Measurements from ENCODE around the gene OR4C45. TPM values are rescaled to one million over a fixed set of nuclear protein-coding genes. Genes with fewer than 3 reads are reported as not detected.
"Not testable (repeated sequence)": the region's sequence is repeated elsewhere in the genome, so short reads cannot be mapped to it uniquely, and the experiment has no call there.

Gene OR4C45
- total RNA-seq: not detected

- CTCF ChIA-PET: no interaction called here
- H3K9me3 Mint-ChIP-seq: peaks cover 10% of the 10 kb centered on the region
- no peaks in the 10 kb centered on the region for H3K36me3 Mint-ChIP-seq
- no peak within 1 kb of the TSS for H3K4me3 Mint-ChIP-seq
- intact Hi-C loops (cut with micrococcal nuclease): no loop called here
- H3K27ac Mint-ChIP-seq: no peak within 1 kb of the TSS
- POLR2A ChIA-PET: no interaction called here
- no peaks in the 10 kb centered on the region for H3K27me3 Mint-ChIP-seq
- no peak for DNase-seq
- H3K4me1 Mint-ChIP-seq (ENCODE audit: low read depth): no peaks in the 10 kb centered on the region
Observed at GRCh38 chr11:50032574-50032973, at the start of gene OR4C45. Gene OR4C45 (plus strand): TSS chr11:50032874.

- Mint-ChIP-seq H3K4me3 (no peak overlapping the region), H3K9me3 (peaks cover 5% of the 10 kb centered on the region), H3K36me3 (no peaks in the 10 kb centered on the region), H3K27me3 (no peaks in the 10 kb centered on the region), H3K4me1 (ENCODE audit: low read depth) (no peaks in the 10 kb centered on the region), H3K27ac (no peak overlapping the region)
- DNase-seq: peak; percentile 33
- CTCF ChIA-PET: interaction anchor here (0.5 to 1.3 kb wide), 3 partner anchors 20 to 1688 kb away, joined by 3 to 4 read pairs (median 3); no protein-coding TSS in a partner anchor
- POLR2A ChIA-PET: no interaction called here
- intact Hi-C loops (cut with micrococcal nuclease): no loop called here
Observed at GRCh38 chr11:49995565-49995964, 37.1 kb upstream of the OR4C45 start.

- no peak for DNase-seq
- H3K9me3 Mint-ChIP-seq: peaks cover 18% of the 10 kb centered on the region
- POLR2A ChIA-PET: no interaction called here
Observed at GRCh38 chr11:50030193-50030592, 2.5 kb upstream of the OR4C45 start.

GRCh38 chr11:50036239-50036638, 3.6 kb downstream of the OR4C45 start:
- H3K36me3 Mint-ChIP-seq; H3K9me3 Mint-ChIP-seq; POLR2A ChIA-PET; H3K4me1 Mint-ChIP-seq (ENCODE audit: low read depth); H3K27me3 Mint-ChIP-seq; CTCF ChIA-PET; intact Hi-C loops (cut with micrococcal nuclease); H3K4me3 Mint-ChIP-seq; H3K27ac Mint-ChIP-seq; DNase-seq: not testable (repeated sequence)

More at GRCh38 chr11:50030193-50030592, 2.5 kb upstream of the OR4C45 start:
- Mint-ChIP-seq H3K36me3 (no peaks in the 10 kb centered on the region), H3K4me1 (ENCODE audit: low read depth) (no peaks in the 10 kb centered on the region), H3K27me3 (no peaks in the 10 kb centered on the region), H3K4me3 (no peak overlapping the region), H3K27ac (no peak overlapping the region)
- CTCF ChIA-PET: no interaction called here
- intact Hi-C loops (cut with micrococcal nuclease): no loop called here

GRCh38 chr11:50037251-50037650, 4.6 kb downstream of the OR4C45 start:
- Mint-ChIP-seq H3K27me3 (no peaks in the 10 kb centered on the region), H3K9me3 (peaks cover 3% of the 10 kb centered on the region), H3K36me3 (no peaks in the 10 kb centered on the region), H3K27ac (no peak overlapping the region), H3K4me3 (no peak overlapping the region), H3K4me1 (ENCODE audit: low read depth) (no peaks in the 10 kb centered on the region)
- intact Hi-C loops (cut with micrococcal nuclease): no loop called here
- ChIA-PET POLR2A (no interaction called here), CTCF (no interaction called here)
- DNase-seq: no peak

- DNase-seq: no peak
- intact Hi-C loops (cut with micrococcal nuclease): no loop called here
- CTCF ChIA-PET: no interaction called here
- H3K27me3 Mint-ChIP-seq: no peaks in the 10 kb centered on the region
- POLR2A ChIA-PET: no interaction called here
- H3K4me1 Mint-ChIP-seq (ENCODE audit: low read depth): no peaks in the 10 kb centered on the region
- H3K9me3 Mint-ChIP-seq: no peaks in the 10 kb centered on the region
- no peak overlapping the region for H3K4me3 Mint-ChIP-seq
- H3K27ac Mint-ChIP-seq: no peak overlapping the region
- H3K36me3 Mint-ChIP-seq: no peaks in the 10 kb centered on the region
Observed at GRCh38 chr11:50044647-50045046, 12.0 kb downstream of the OR4C45 start.

- H3K4me1 Mint-ChIP-seq (ENCODE audit: low read depth); H3K36me3 Mint-ChIP-seq; POLR2A ChIA-PET; H3K4me3 Mint-ChIP-seq; H3K27ac Mint-ChIP-seq; H3K9me3 Mint-ChIP-seq; CTCF ChIA-PET; H3K27me3 Mint-ChIP-seq; intact Hi-C loops (cut with micrococcal nuclease); DNase-seq: not testable (repeated sequence)
Observed at GRCh38 chr11:50063056-50063455, 30.4 kb downstream of the OR4C45 start.

- Mint-ChIP-seq H3K9me3 (peaks cover 16% of the 10 kb centered on the region), H3K36me3 (no peaks in the 10 kb centered on the region), H3K27me3 (no peaks in the 10 kb centered on the region), H3K4me1 (ENCODE audit: low read depth) (no peaks in the 10 kb centered on the region), H3K4me3 (no peak overlapping the region), H3K27ac (no peak overlapping the region)
- DNase-seq: no peak
- ChIA-PET CTCF (no interaction called here), POLR2A (no interaction called here)
- intact Hi-C loops (cut with micrococcal nuclease): no loop called here
Observed at GRCh38 chr11:50070389-50070788, 37.7 kb downstream of the OR4C45 start.

GRCh38 chr11:50071584-50072225, 39.0 kb downstream of the OR4C45 start:
- Mint-ChIP-seq H3K36me3 (no peaks in the 10 kb centered on the region), H3K27ac (no peak overlapping the region), H3K27me3 (no peaks in the 10 kb centered on the region), H3K4me1 (ENCODE audit: low read depth) (no peaks in the 10 kb centered on the region), H3K4me3 (no peak overlapping the region), H3K9me3 (peaks cover 28% of the 10 kb centered on the region)
- ChIA-PET POLR2A (no interaction called here), CTCF (no interaction called here)
- DNase-seq: no peak
- intact Hi-C loops (cut with micrococcal nuclease): no loop called here

GRCh38 chr11:50072226-50073112, 39.8 kb downstream of the OR4C45 start:
- Mint-ChIP-seq H3K9me3 (peaks cover 28% of the 10 kb centered on the region), H3K27ac (no peak overlapping the region), H3K4me1 (ENCODE audit: low read depth) (no peaks in the 10 kb centered on the region), H3K4me3 (no peak overlapping the region), H3K36me3 (no peaks in the 10 kb centered on the region), H3K27me3 (no peaks in the 10 kb centered on the region)
- ChIA-PET CTCF (no interaction called here), POLR2A (no interaction called here)
- DNase-seq: no peak
- intact Hi-C loops (cut with micrococcal nuclease): no loop called here

- no peaks in the 10 kb centered on the region for H3K36me3 Mint-ChIP-seq
- no peaks in the 10 kb centered on the region for H3K27me3 Mint-ChIP-seq
- intact Hi-C loops (cut with micrococcal nuclease): no loop called here
- no peaks in the 10 kb centered on the region for H3K4me1 Mint-ChIP-seq (ENCODE audit: low read depth)
- CTCF ChIA-PET: no interaction called here
- H3K4me3 Mint-ChIP-seq: no peak overlapping the region
- DNase-seq: no peak
- POLR2A ChIA-PET: no interaction called here
- no peak overlapping the region for H3K27ac Mint-ChIP-seq
- peaks cover 28% of the 10 kb centered on the region for H3K9me3 Mint-ChIP-seq
Observed at GRCh38 chr11:50073113-50074105, 40.7 kb downstream of the OR4C45 start.

GRCh38 chr11:50074161-50074560, 41.5 kb downstream of the OR4C45 start:
- CTCF ChIA-PET: no interaction called here

More at GRCh38 chr11:50074161-50074560, 41.5 kb downstream of the OR4C45 start:
- Mint-ChIP-seq H3K4me3 (no peak overlapping the region), H3K4me1 (ENCODE audit: low read depth) (no peaks in the 10 kb centered on the region), H3K27me3 (no peaks in the 10 kb centered on the region), H3K27ac (no peak overlapping the region), H3K36me3 (no peaks in the 10 kb centered on the region), H3K9me3 (peaks cover 28% of the 10 kb centered on the region)
- intact Hi-C loops (cut with micrococcal nuclease): no loop called here
- POLR2A ChIA-PET: no interaction called here
- DNase-seq: no peak
